CD14-positive monocyte (primary cell): ENCODE measurements around the gene STAT3. TPM values are rescaled to one million over a fixed set of nuclear protein-coding genes. Genes with fewer than 3 reads are reported as not detected.
A peak's percentile ranks its signal among the peaks of the same experiment; 100 is the strongest.

ENCODE experiments used
- DNase-seq, 3 donors: peaks; one replicate each; pipeline ENCODE4 v3.0.0-alpha.2; 2011 to 2022
- H2AFZ ChIP-seq: 2 replicates; pipeline ENCODE4 v1.6.0; 2012; ENCODE audit warnings: mild to moderate bottlenecking, low read depth, low read length, inconsistent platforms; ENCODE audit not compliant: insufficient read depth, poor library complexity, severe bottlenecking
- H3K27ac ChIP-seq, 2 donors: 1 replicate in 1 of 2; 2 replicates in 1 of 2; pipeline ENCODE4 v1.5.1; 2012 to 2013; ENCODE audit warnings: low read length in 2 of 2, control low read depth in 1 of 2, inconsistent platforms in 1 of 2, low read depth in 1 of 2, mild to moderate bottlenecking in 1 of 2
- H3K27me3 ChIP-seq, 2 donors: one replicate each; pipeline versions ENCODE4 v1.6.0 to v1.6.1; 2011 to 2013; ENCODE audit warnings: low read length in 2 of 2; ENCODE audit not compliant: control insufficient read depth in 2 of 2, insufficient read depth in 2 of 2
- H3K36me3 ChIP-seq, 2 donors: replicated peaks in 1 of 2; 1 replicate in 1 of 2; 2 replicates in 1 of 2; pipeline versions ENCODE4 v1.5.1 to v1.6.1; 2012 to 2013; ENCODE audit warnings: low read length in 2 of 2, control low read depth in 1 of 2, inconsistent platforms in 1 of 2, mild to moderate bottlenecking in 1 of 2; ENCODE audit not compliant: insufficient read depth in 2 of 2, control insufficient read depth in 1 of 2
- H3K4me1 ChIP-seq, 2 donors: 1 replicate in 1 of 2; 2 replicates in 1 of 2; pipeline versions ENCODE4 v1.5.1 to v1.6.1; 2012 to 2013; ENCODE audit warnings: low read length in 2 of 2, control low read depth in 1 of 2, inconsistent platforms in 1 of 2, mild to moderate bottlenecking in 1 of 2, moderate library complexity in 1 of 2; ENCODE audit not compliant: insufficient read depth in 2 of 2, control insufficient read depth in 1 of 2
- H3K4me2 ChIP-seq: replicated peaks from 2 replicates; pipeline ENCODE3; 2012; ENCODE audit warnings: low read length, moderate library complexity, mild to moderate bottlenecking; ENCODE audit not compliant: poor library complexity, severe bottlenecking; ENCODE audit errors: extremely low read depth
- H3K4me3 ChIP-seq, 3 experiments: fragments of 200-600 bp in 1 of 3; sonication (generic) in 1 of 3; replicated peaks in 1 of 3; 1 replicate in 2 of 3; 2 replicates in 1 of 3; pipeline ENCODE4 v1.5.1; 2011 to 2013; ENCODE audit warnings: low read length in 3 of 3, mild to moderate bottlenecking in 3 of 3, control low read depth in 2 of 3, low read depth in 2 of 3, inconsistent platforms in 1 of 3, moderate library complexity in 1 of 3
- H3K79me2 ChIP-seq: 2 replicates; pipeline ENCODE4 v1.6.0; 2012; ENCODE audit warnings: mild to moderate bottlenecking, control low read depth, inconsistent platforms, low read length, moderate library complexity; ENCODE audit not compliant: insufficient read depth
- H3K9ac ChIP-seq: 2 replicates; pipeline ENCODE4 v1.6.0; 2017; ENCODE audit warnings: low read length, mild to moderate bottlenecking; ENCODE audit not compliant: insufficient read depth, poor library complexity, severe bottlenecking
- H3K9me3 ChIP-seq, 2 donors: replicated peaks in 1 of 2; 1 replicate in 1 of 2; 2 replicates in 1 of 2; pipeline versions ENCODE4 v1.5.1 to v1.6.1; 2012 to 2013; ENCODE audit warnings: low read length in 2 of 2, control low read depth in 1 of 2; ENCODE audit not compliant: control insufficient read depth in 1 of 2, insufficient read depth in 1 of 2
- H4K20me1 ChIP-seq: 2 replicates; pipeline ENCODE4 v1.6.0; 2012; ENCODE audit warnings: mild to moderate bottlenecking, low read length, control low read depth, moderate library complexity; ENCODE audit not compliant: insufficient read depth
- H3K27ac Mint-ChIP-seq, 7 donors: one replicate each; pipeline ENCODE4 v1.8.0; 2020; ENCODE audit warnings: mild to moderate bottlenecking in 7 of 7, mixed read lengths in 7 of 7, moderate library complexity in 6 of 7, inconsistent platforms in 2 of 7
- H3K27me3 Mint-ChIP-seq, 3 donors: one replicate each; pipeline ENCODE4 v1.8.0; 2021 to 2022; ENCODE audit warnings: low read depth in 3 of 3, mild to moderate bottlenecking in 3 of 3, mixed read lengths in 3 of 3, moderate library complexity in 3 of 3, inconsistent platforms in 1 of 3
- H3K36me3 Mint-ChIP-seq, 2 donors: one replicate each; pipeline ENCODE4 v1.8.0; 2020; ENCODE audit warnings: mixed read lengths in 2 of 2, inconsistent platforms in 1 of 2, mild to moderate bottlenecking in 1 of 2
- H3K4me1 Mint-ChIP-seq: one replicate; pipeline ENCODE4 v1.8.0; 2020; ENCODE audit warnings: mild to moderate bottlenecking, mixed read lengths
- H3K4me3 Mint-ChIP-seq, 2 donors: one replicate each; pipeline ENCODE4 v1.8.0; 2020; ENCODE audit warnings: mild to moderate bottlenecking in 2 of 2, mixed read lengths in 2 of 2, moderate library complexity in 1 of 2
- H3K9me3 Mint-ChIP-seq, 7 donors: one replicate each; pipeline ENCODE4 v1.8.0; 2020 to 2022; ENCODE audit warnings: mixed read lengths in 7 of 7, mild to moderate bottlenecking in 6 of 7, moderate library complexity in 6 of 7, inconsistent platforms in 2 of 7
- WGBS: methylation state at CpG from one replicate; pipeline ENCODE4 v1.1.5; 2013; ENCODE audit warnings: missing lambda C conversion rate; ENCODE audit not compliant: insufficient coverage; 5-methylcytosine and 5-hydroxymethylcytosine counted together
- intact Hi-C, 2 donors: fragments of 100-400 bp; cut with micrococcal nuclease; formaldehyde crosslinking; loops; one replicate each; pipeline versions ENCODE4 v1.15.0 to v1.15.1; 2023
- polyA plus RNA-seq, 3 donors: library from polyadenylated mRNA; depleted of rRNA in 1 of 3; unstranded in 2 of 3; stranded (reverse) in 1 of 3; fragments of 300-500 nt in 2 of 3; fragments of >200 nt in 1 of 3; fragmentation: Illumina TruSeq in 2 of 3; gene quantifications; 1 replicate in 2 of 3; 2 replicates in 1 of 3; pipeline ENCODE4 v1.2.3, GENCODE V29; 2012 to 2021
- TF ChIP-seq, protein P1 (sequence below): fragments of 200-600 bp; IDR thresholded peaks from one replicate; pipeline ENCODE4 v1.8.0; 2022; ENCODE audit warnings: antibody characterized with exemption, mild to moderate bottlenecking

STAT3 gene
- polyA plus RNA-seq, 3 donors: 73.0 to 155 (median 110) TPM

DNA sequence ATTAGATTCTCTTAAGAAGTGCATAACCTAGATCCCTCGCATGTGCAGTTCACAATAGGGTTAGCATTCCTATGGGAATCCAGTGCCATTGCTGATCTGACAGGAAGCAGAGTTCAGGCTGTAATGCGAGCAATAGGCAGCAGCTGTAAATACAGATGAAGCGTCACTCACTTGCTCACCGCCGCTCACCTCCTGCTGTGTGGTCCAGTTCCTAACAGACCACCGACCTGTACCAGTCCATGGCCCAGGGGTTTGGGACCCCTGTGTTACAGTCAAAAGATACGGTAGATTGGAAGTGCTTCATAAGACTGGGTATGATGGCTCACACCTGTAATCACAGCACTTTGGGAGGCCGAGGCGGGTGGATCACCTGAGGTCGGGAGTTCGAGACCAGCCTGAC, 97.1 kb downstream of the STAT3 start:
- H3K4me2 ChIP-seq: no peak overlapping the region
- peaks cover 76% of the 10 kb centered on the region for H3K79me2 ChIP-seq
- peaks cover 36 to 55% of the 10 kb centered on the region in 2 donors for H3K36me3 ChIP-seq
- no peak overlapping the region for H3K4me3 ChIP-seq
- no peaks in the 10 kb centered on the region for H3K27me3 ChIP-seq
- no peak for DNase-seq
- peaks cover 48 to 59% of the 10 kb centered on the region in 2 donors for H3K4me1 ChIP-seq
- H2AFZ ChIP-seq: no peak overlapping the region
- peaks cover 0 to 3% (median 0%) of the 10 kb centered on the region in 3 donors for H3K27me3 Mint-ChIP-seq
- peaks cover 48 to 65% of the 10 kb centered on the region in 2 donors for H3K36me3 Mint-ChIP-seq
- 96% methylated on average over 6 of the region's 11 CpGs for WGBS
- no peaks in the 10 kb centered on the region for H3K9me3 Mint-ChIP-seq
- H3K27ac Mint-ChIP-seq: peak overlapping the region in 2 of 7 donors; percentile 57 to 83
- no peaks in the 10 kb centered on the region for H3K9me3 ChIP-seq
- no peak overlapping the region for H3K27ac ChIP-seq
- H3K9ac ChIP-seq: no peak overlapping the region
- H4K20me1 ChIP-seq: peaks cover 75% of the 10 kb centered on the region
- no peak overlapping the region for H3K4me3 Mint-ChIP-seq
- intact Hi-C loops: no loop called here
- TF ChIP-seq, protein P1, sequence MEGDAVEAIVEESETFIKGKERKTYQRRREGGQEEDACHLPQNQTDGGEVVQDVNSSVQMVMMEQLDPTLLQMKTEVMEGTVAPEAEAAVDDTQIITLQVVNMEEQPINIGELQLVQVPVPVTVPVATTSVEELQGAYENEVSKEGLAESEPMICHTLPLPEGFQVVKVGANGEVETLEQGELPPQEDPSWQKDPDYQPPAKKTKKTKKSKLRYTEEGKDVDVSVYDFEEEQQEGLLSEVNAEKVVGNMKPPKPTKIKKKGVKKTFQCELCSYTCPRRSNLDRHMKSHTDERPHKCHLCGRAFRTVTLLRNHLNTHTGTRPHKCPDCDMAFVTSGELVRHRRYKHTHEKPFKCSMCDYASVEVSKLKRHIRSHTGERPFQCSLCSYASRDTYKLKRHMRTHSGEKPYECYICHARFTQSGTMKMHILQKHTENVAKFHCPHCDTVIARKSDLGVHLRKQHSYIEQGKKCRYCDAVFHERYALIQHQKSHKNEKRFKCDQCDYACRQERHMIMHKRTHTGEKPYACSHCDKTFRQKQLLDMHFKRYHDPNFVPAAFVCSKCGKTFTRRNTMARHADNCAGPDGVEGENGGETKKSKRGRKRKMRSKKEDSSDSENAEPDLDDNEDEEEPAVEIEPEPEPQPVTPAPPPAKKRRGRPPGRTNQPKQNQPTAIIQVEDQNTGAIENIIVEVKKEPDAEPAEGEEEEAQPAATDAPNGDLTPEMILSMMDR: no peak
- peaks cover 65% of the 10 kb centered on the region for H3K4me1 Mint-ChIP-seq

GRCh38 chr17:42290577-42290976, 97.7 kb downstream of the STAT3 start:
- peaks cover 75% of the 10 kb centered on the region for H3K79me2 ChIP-seq
- H3K9ac ChIP-seq: no peak overlapping the region
- H3K27me3 ChIP-seq: no peaks in the 10 kb centered on the region
- intact Hi-C loops: no loop called here
- Mint-ChIP-seq H3K27me3 (peaks cover 0 to 3% (median 0%) of the 10 kb centered on the region in 3 donors), H3K4me3 (no peak overlapping the region), H3K27ac (peak overlapping the region in 4 of 7 donors; percentile 14 to 83 (median 36)), H3K36me3 (peaks cover 42 to 59% of the 10 kb centered on the region in 2 donors), H3K9me3 (no peaks in the 10 kb centered on the region), H3K4me1 (peaks cover 71% of the 10 kb centered on the region)
- no peaks in the 10 kb centered on the region for H3K9me3 ChIP-seq
- H2AFZ ChIP-seq: no peak overlapping the region
- peak overlapping the region in 1 of 3 experiments; percentile 87 for H3K4me3 ChIP-seq
- TF ChIP-seq, protein P1: no peak
- no peak overlapping the region for H3K4me2 ChIP-seq
- H3K27ac ChIP-seq: no peak overlapping the region
- WGBS: no CpG with 5 or more reads among the region's 5 CpGs
- no peak for DNase-seq
- peaks cover 30 to 49% of the 10 kb centered on the region in 2 donors for H3K36me3 ChIP-seq
- peaks cover 51 to 65% of the 10 kb centered on the region in 2 donors for H3K4me1 ChIP-seq
- peaks cover 69% of the 10 kb centered on the region for H4K20me1 ChIP-seq
